ENCODE measurements around the gene TSSK2.

DNA sequence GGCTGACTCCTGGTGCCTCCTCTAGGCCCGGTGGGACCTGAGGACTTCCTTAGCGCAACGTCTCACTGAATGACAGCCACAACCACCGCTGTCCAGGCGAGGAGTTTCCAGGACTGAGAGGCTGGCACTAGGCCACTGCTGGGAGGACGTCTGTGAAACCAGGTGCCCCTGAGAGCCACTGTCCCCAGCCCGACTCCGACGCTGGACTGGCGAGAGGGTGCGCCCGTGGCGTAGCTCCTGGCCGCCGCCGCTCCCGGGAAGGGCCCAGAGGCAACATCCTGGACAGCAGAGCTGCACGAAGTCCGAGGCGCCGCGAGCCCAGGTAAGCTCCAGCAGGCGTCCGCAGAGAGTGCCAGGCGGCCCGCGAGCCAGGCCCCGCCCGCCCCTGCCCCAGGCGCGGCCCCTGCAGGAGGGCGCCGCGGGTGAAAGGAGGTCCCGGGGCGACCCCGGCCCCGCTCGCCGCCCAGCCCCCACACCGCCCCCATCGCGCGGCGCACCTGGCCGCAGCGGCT lies 9.4 kb upstream of the TSSK2 start:
- no peak for TF ChIP-seq POLR2AphosphoS5 (IDR thresholded peaks at IDR 0.05; ENCODE audit: low read depth, low read length)
- no peak for TF ChIP-seq TAF1 (IDR thresholded peaks at IDR 0.05; ENCODE audit: borderline replicate concordance, insufficient read depth, low read length)
- TF ChIP-seq, protein P1, sequence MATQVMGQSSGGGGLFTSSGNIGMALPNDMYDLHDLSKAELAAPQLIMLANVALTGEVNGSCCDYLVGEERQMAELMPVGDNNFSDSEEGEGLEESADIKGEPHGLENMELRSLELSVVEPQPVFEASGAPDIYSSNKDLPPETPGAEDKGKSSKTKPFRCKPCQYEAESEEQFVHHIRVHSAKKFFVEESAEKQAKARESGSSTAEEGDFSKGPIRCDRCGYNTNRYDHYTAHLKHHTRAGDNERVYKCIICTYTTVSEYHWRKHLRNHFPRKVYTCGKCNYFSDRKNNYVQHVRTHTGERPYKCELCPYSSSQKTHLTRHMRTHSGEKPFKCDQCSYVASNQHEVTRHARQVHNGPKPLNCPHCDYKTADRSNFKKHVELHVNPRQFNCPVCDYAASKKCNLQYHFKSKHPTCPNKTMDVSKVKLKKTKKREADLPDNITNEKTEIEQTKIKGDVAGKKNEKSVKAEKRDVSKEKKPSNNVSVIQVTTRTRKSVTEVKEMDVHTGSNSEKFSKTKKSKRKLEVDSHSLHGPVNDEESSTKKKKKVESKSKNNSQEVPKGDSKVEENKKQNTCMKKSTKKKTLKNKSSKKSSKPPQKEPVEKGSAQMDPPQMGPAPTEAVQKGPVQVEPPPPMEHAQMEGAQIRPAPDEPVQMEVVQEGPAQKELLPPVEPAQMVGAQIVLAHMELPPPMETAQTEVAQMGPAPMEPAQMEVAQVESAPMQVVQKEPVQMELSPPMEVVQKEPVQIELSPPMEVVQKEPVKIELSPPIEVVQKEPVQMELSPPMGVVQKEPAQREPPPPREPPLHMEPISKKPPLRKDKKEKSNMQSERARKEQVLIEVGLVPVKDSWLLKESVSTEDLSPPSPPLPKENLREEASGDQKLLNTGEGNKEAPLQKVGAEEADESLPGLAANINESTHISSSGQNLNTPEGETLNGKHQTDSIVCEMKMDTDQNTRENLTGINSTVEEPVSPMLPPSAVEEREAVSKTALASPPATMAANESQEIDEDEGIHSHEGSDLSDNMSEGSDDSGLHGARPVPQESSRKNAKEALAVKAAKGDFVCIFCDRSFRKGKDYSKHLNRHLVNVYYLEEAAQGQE (IDR thresholded peaks at IDR 0.05; ENCODE audit: insufficient read depth in 1 of 2, low read depth in 2 of 2, low read length in 2 of 2), result no peak
- peak; percentile 17; the same call in 1 of the 2 replicates for TF ChIP-seq SIN3A (IDR thresholded peaks at IDR 0.05; ENCODE audit: borderline replicate concordance, insufficient read depth, low read length)
